HEK293 (cell line): Measurements from ENCODE around the gene BSDC1.

Experiments
- MZF1 ChIP-seq: fragments of 450-650 bp; formaldehyde crosslinking; IDR thresholded peaks from 2 replicates; pipeline ENCODE4 v1.5.1; 2017; ENCODE audit warnings: missing biosample characterization, missing genetic modification characterization, borderline replicate concordance
- PRDM1 ChIP-seq: fragments of 450-650 bp; formaldehyde crosslinking; IDR thresholded peaks from 2 replicates; pipeline ENCODE4; 2016; ENCODE audit warnings: missing biosample characterization, missing genetic modification characterization
- PRDM10 ChIP-seq: fragments of 450-650 bp; formaldehyde crosslinking; IDR thresholded peaks from 2 replicates; pipeline ENCODE4 v1.5.1; 2016; ENCODE audit warnings: missing biosample characterization, missing genetic modification characterization
- PRDM2 ChIP-seq: fragments of 450-650 bp; formaldehyde crosslinking; IDR thresholded peaks from 2 replicates; pipeline ENCODE4 v1.5.1; 2016; ENCODE audit warnings: missing biosample characterization, missing genetic modification characterization, borderline replicate concordance
- PRDM6 ChIP-seq: fragments of 450-650 bp; formaldehyde crosslinking; IDR thresholded peaks from 2 replicates; pipeline ENCODE4 v1.5.1; 2017; ENCODE audit warnings: missing biosample characterization, missing genetic modification characterization
- REPIN1 ChIP-seq: fragments of 450-650 bp; formaldehyde crosslinking; IDR thresholded peaks from 2 replicates; pipeline ENCODE4 v1.5.1; 2017; ENCODE audit warnings: missing biosample characterization, missing genetic modification characterization, low read depth
- SCRT1 ChIP-seq: fragments of 450-650 bp; formaldehyde crosslinking; IDR thresholded peaks from 2 replicates; pipeline ENCODE4 v1.5.1; 2016; ENCODE audit warnings: missing biosample characterization, missing genetic modification characterization, borderline replicate concordance
- ZBTB20 ChIP-seq: fragments of 450-650 bp; formaldehyde crosslinking; IDR thresholded peaks from 2 replicates; pipeline ENCODE4 v1.5.1; 2016; ENCODE audit warnings: missing biosample characterization, missing genetic modification characterization
- ZIC2 ChIP-seq: fragments of 450-650 bp; formaldehyde crosslinking; IDR thresholded peaks from 2 replicates; pipeline ENCODE4 v1.5.1; 2016; ENCODE audit warnings: missing biosample characterization, missing genetic modification characterization
- ZNF138 ChIP-seq: fragments of 450-650 bp; formaldehyde crosslinking; IDR thresholded peaks from 2 replicates; pipeline ENCODE4 v1.5.1; 2016; ENCODE audit warnings: missing biosample characterization, missing genetic modification characterization, borderline replicate concordance
- ZNF175 ChIP-seq: fragments of 450-650 bp; formaldehyde crosslinking; IDR thresholded peaks from 2 replicates; pipeline ENCODE4 v1.5.1; 2016; ENCODE audit warnings: missing biosample characterization, missing genetic modification characterization
- ZNF335 ChIP-seq: fragments of 450-650 bp; formaldehyde crosslinking; conservative IDR thresholded peaks from 2 replicates; pipeline ENCODE4 v1.5.1; 2016; ENCODE audit warnings: missing biosample characterization, missing genetic modification characterization
- ZNF391 ChIP-seq: fragments of 450-650 bp; formaldehyde crosslinking; IDR thresholded peaks from 2 replicates; pipeline ENCODE4 v1.5.1; 2016; ENCODE audit warnings: low read depth, missing biosample characterization, missing genetic modification characterization, borderline replicate concordance
- ZNF449 ChIP-seq: fragments of 450-650 bp; formaldehyde crosslinking; IDR thresholded peaks from 2 replicates; pipeline ENCODE4 v1.5.1; 2017; ENCODE audit warnings: missing biosample characterization, mild to moderate bottlenecking, missing genetic modification characterization, moderate library complexity
- ZNF488 ChIP-seq: fragments of 450-650 bp; formaldehyde crosslinking; IDR thresholded peaks from 2 replicates; pipeline ENCODE4 v1.5.1; 2016; ENCODE audit warnings: missing biosample characterization, missing genetic modification characterization
- ZNF561 ChIP-seq: fragments of 450-650 bp; IDR thresholded peaks from 2 replicates; pipeline ENCODE4 v1.5.1; 2018; ENCODE audit warnings: missing biosample characterization, missing genetic modification characterization, borderline replicate concordance
- ZNF600 ChIP-seq: fragments of 450-650 bp; formaldehyde crosslinking; IDR thresholded peaks from 2 replicates; pipeline ENCODE4 v1.5.1; 2016; ENCODE audit warnings: missing biosample characterization, missing genetic modification characterization
- ZSCAN16 ChIP-seq: fragments of 450-650 bp; formaldehyde crosslinking; IDR thresholded peaks from 2 replicates; pipeline ENCODE4 v1.5.1; 2016; ENCODE audit warnings: missing biosample characterization, missing genetic modification characterization

Gene BSDC1

GRCh38 chr1:32394890-32395432 is 720 bp upstream of the BSDC1 start (continued):
- TF ChIP-seq PRDM10 (peak; percentile 95), MZF1 (tag by site-specific recombination) (0 out of 2 replicates have a peak, but pooled peaks have one; percentile 12), ZNF175 (tag by site-specific recombination) (no peak), ZNF561 (0 out of 2 replicates have a peak, but pooled peaks have one; percentile 32), ZSCAN16 (no peak), ZNF138 (no peak), PRDM6 (tag by site-specific recombination) (no peak), ZIC2 (tag by site-specific recombination) (no peak), ZNF335 (peak; percentile 72), ZNF488 (tag by site-specific recombination) (no peak), ZNF600 (0 out of 2 replicates have a peak, but pooled peaks have one; percentile 47), PRDM2 (tag by site-specific recombination) (no peak), REPIN1 (tag by site-specific recombination) (no peak), SCRT1 (tag by site-specific recombination) (no peak), PRDM1 (tag by site-specific recombination) (0 out of 2 replicates have a peak, but pooled peaks have one; percentile 26), ZBTB20 (tag by site-specific recombination) (peak; percentile 81), ZNF449 (tag by site-specific recombination) (0 out of 2 replicates have a peak, but pooled peaks have one; percentile 9), ZNF391 (tag by site-specific recombination) (peak; percentile 11; the same call in 1 of the 2 replicates)
